Retinal pigment epithelial cell (primary cell): ENCODE results near the gene CPT1C.
A peak's percentile ranks its signal among the peaks of the same experiment; 100 is the strongest.

Experiments used
- DNase-seq: peaks from one replicate; pipeline ENCODE4 v3.0.0-alpha.2; 2010; ENCODE audit warnings: low read depth
- H3K4me3 ChIP-seq: 2 replicates; pipeline ENCODE4 v1.5.1; 2011; ENCODE audit warnings: mild to moderate bottlenecking, low read length, control low read depth, moderate library complexity
- TF ChIP-seq, protein P1 (sequence below): conservative IDR thresholded peaks from 2 replicates; pipeline ENCODE4 v1.5.1; 2011; ENCODE audit warnings: low read depth, low read length, control low read depth, inconsistent platforms

CPT1C gene

DNA sequence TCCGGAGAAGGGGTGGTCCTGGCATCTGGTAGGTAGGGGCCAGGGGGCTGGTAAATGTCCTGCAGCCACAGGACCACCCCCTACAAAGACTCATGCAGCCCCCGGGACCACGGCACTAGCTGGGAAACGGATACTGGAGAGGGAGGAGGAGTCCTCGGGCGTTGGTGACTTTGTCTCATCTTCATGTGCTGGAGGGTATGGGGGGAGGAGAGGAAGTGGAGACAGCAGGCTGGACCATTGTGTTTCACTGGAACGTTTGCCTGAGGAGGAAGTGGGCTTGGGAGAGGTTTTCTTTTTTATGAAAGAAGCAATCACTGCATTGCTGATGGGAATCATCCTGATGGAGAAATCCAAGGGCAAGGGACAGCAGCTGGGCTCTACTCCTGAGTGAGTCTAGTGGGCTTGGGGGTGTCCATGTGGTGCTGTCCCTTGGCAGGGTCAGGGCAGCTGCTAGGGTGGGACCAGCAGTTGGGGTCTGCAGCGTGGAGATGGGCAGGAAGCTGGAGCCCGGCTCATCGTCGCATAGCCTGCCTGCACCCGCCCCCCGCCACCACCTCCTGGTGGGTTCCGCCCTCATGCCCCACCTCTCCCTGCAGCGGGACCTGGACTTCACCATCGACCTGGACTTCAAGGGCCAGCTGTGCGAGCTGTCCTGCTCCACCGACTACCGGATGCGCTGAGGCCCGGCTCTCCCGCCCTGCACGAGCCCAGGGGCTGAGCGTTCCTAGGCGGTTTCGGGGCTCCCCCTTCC is 3.2 kb upstream of the CPT1C start:
- TF ChIP-seq, protein P1, sequence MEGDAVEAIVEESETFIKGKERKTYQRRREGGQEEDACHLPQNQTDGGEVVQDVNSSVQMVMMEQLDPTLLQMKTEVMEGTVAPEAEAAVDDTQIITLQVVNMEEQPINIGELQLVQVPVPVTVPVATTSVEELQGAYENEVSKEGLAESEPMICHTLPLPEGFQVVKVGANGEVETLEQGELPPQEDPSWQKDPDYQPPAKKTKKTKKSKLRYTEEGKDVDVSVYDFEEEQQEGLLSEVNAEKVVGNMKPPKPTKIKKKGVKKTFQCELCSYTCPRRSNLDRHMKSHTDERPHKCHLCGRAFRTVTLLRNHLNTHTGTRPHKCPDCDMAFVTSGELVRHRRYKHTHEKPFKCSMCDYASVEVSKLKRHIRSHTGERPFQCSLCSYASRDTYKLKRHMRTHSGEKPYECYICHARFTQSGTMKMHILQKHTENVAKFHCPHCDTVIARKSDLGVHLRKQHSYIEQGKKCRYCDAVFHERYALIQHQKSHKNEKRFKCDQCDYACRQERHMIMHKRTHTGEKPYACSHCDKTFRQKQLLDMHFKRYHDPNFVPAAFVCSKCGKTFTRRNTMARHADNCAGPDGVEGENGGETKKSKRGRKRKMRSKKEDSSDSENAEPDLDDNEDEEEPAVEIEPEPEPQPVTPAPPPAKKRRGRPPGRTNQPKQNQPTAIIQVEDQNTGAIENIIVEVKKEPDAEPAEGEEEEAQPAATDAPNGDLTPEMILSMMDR: no peak
- H3K4me3 ChIP-seq: no peak overlapping the region
- DNase-seq: no peak

DNA sequence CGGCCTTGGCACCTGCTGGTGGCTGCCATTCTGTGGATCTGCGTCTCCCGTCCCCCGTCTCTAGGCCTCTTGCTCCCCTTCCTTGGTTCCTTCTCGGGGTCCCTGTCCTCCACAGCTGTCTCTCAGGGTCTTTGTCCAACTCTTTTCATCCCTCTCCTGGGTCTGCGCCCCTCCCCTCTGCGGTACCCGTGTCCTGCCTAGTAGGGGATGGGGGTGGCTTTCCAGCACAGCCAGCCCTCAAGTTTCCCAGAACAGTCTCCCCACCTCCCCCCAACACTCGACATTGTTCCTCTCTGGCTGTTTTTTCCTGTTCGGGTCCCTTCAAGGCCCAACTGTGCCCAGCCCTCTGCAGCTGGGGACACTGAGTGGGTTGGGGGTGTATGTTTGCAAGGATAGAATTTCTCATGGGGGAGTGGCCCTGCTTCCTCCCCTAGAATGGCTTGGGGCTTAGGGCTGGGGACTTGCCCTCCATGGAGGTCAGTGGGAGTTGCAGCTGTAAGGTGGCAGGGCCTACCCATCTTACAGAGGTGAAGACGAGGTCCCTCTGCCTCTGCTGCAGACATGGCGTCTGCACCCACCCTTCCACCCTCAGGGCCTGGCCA is 2.3 kb upstream of the CPT1C start:
- no peak for DNase-seq
- no peak overlapping the region for H3K4me3 ChIP-seq
- TF ChIP-seq, protein P1: no peak

DNA sequence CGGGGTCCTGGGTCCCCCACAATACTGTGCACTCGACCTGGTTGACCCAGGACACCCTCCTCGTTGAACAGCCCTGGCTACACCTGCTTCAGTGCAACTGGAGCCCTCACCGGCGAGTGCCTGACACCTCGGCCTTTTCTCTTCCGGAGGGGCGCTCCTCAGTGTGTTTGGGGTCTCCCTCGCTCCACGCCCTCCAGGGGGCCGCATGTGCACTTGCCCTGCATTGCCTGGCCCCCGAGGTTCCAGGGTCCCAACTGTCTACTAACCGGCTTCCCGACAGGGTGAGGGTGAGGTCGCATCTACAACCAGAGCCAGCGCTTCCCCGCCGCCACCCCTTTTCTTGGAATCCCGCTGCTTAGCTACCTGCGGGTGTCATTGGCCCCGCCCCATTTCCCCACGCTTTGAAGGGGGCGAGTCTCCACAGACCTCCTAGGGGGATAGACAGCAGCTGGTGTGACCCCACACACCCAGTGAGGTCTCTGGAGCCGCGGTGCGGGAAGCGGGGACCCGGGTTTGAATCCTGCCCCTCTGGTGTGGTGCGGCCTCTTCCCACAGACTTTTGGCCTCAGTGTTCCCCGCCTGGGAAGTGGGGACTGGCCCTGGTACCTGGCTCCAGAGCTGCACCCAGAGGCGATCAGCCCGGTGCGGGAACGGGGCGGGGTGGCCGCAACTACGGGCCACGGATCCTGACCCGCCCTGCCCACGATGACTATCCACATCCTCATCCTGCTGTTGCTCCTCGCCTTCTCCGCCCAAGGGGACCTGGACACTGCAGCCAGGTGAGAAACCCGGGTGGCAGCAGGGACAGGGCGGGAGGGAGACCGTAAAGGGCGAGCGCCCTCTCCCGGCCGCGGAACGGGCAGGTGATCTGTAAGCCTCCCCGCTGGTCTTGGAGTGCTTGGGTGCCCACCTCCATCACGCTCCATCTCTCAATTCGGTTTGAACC is 1.5 kb upstream of the CPT1C start, which contains the start of gene ADM5:
Gene ADM5 (plus strand): TSS at position 462 of the 946 bp plus-strand sequence. CDS start 244 bp downstream, at position 706.
- TF ChIP-seq, protein P1: peak; percentile 82
- peak within 1 kb of the TSS; percentile 68 for H3K4me3 ChIP-seq
- DNase-seq: no peak

DNA sequence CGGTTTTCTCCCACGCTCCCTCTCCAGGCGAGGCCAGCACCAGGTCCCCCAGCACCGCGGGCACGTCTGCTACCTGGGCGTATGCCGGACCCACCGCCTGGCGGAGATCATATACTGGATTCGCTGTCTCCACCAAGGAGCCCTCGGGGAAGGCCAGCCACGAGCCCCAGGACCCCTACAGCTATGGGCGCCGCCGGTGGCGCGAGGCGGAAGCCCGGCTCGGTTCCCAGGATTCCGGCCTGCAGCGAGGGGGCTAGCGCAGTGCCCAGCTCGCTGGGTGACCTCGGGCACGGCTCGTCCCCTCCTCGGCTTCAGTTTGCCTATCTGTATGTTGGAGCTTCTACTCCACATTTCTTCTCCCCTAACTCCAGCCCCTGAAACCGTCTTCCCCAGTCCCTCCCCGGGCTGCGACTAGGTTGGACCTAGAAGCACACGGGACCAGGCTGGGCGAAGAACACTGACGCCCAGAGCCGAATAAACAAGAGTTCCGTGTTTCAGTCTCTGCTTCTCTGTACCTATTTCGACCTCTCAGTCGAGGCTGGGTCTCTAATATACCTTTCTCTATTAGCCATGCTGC is 749 bp upstream of the CPT1C start:
- H3K4me3 ChIP-seq: peak overlapping the region; percentile 68
- TF ChIP-seq, protein P1: no peak
- DNase-seq: no peak

DNA sequence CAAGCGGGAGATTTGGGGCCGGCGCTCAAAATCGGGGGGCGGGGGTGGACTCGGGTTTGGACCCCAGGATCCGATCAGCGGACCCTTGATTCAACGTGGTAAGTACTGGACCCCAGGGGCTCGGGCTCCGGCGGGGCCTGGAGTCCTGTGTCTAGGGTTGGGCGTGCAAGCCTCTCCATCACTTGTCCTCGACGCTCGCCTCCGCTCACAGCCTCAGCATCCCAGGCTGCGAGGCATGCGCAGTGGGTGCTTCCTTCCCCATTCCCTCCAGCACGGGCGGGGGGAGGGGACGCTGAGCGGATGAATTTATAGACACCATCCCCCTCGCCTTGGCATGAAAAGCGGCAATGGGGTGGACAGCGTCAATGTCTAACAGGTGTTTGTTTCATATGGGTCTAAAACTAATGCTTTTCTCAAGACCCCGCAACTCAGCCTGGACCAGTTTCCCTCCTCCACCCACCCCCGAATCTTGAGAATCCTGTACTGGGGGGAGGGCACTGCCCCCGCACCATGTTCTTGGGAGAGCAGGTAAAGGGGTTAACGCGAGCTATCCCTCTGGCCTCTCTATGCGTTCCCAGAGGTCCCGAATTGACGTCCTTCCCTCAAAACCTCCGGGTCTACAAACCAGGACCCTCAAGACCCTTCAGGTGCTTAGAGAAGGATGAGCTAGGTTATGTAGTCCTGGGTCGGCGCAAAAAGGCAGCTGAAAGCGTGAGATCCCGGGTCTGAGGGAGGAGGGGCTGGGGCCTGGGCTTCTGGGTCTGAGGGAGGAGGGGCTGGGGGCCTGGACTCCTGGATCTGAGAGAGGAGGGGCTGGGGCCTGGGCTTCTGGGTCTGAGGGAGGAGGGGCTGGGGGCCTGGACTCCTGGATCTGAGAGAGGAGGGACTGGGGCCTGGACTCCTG is 579 bp downstream of the CPT1C start:
- peak overlapping the region; percentile 68 for H3K4me3 ChIP-seq
- TF ChIP-seq, protein P1: no peak
- no peak for DNase-seq

DNA sequence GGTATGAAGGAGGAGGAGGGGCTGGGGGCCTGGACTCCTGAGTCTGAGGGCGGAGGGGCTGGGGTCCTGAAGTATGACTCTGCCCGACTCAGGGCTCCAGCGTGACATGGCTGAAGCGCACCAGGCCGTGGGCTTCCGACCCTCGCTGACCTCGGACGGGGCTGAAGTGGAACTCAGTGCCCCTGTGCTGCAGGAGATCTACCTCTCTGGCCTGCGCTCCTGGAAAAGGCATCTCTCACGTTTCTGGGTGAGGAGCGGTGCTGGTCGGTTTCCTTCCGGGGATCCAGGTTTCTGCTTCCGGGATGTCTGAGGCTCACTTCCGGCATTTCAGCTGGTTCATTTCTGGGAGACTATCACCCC is 1.2 kb downstream of the CPT1C start:
- peak overlapping the region; percentile 68 for H3K4me3 ChIP-seq
- TF ChIP-seq, protein P1: no peak
- DNase-seq: no peak
